Erythroblast (primary cell): Measurements from ENCODE around the gene RASEF.

Source experiments
- GATA1 ChIP-seq: IDR thresholded peaks from 2 replicates; pipeline ENCODE4 v1.6.1; 2011; ENCODE audit warnings: low read depth, mild to moderate bottlenecking, control low read depth, low read length, moderate library complexity
- POLR2A ChIP-seq: IDR thresholded peaks from 2 replicates; pipeline ENCODE4 v1.6.1; 2011; ENCODE audit warnings: mild to moderate bottlenecking, low read length

- no peak for TF ChIP-seq POLR2A
- no peak for TF ChIP-seq GATA1
Observed at GRCh38 chr9:82987370-82988189, 75.4 kb downstream of the RASEF start.
